Hypothalamus (tissue), 51 donors: ENCODE data around the gene STON2.
"Not testable (repeated sequence)": the region's sequence is repeated elsewhere in the genome, so short reads cannot be mapped to it uniquely, and the experiment has no call there.

Experiments used
- DNase-seq, 51 donors: peaks; one replicate each; lab custom pipeline; 2025; lab: John Stamatoyannopoulos, UW

The STON2 gene

GRCh38 chr14:81400202-81400678 lies at the start of gene STON2:
STON2 (minus strand) TSS chr14:81400324; CDS start chr14:81398382, 1,942 bp downstream.
- DNase-seq, result peak in 5 of 51 donors; percentile 5 to 23 (median 19)

GRCh38 chr14:81449576-81449975 lies 49.5 kb upstream of the STON2 start:
- DNase-seq, result no peak

- DNase-seq, result peak in 3 of 51 donors; percentile 20 to 60 (median 22)
These were observed 49.0 kb upstream of the STON2 start for GRCh38 chr14:81449114-81449513.

GRCh38 chr14:81447021-81447764 lies 47.1 kb upstream of the STON2 start:
- DNase-seq, result no peak

- DNase-seq, result no peak
These were observed 46.3 kb upstream of the STON2 start for GRCh38 chr14:81446279-81447007.

- DNase-seq, result no peak
These were observed 41.6 kb upstream of the STON2 start for GRCh38 chr14:81441626-81442134.

GRCh38 chr14:81440041-81440440 lies 39.9 kb upstream of the STON2 start:
- DNase-seq, result no peak

- no peak for DNase-seq
These were observed 37.1 kb upstream of the STON2 start for GRCh38 chr14:81437244-81437643.

- DNase-seq, result peak in 49 of 51 donors; percentile 23 to 84 (median 63)
These were observed 36.4 kb upstream of the STON2 start for GRCh38 chr14:81436296-81437138.

- DNase-seq, result peak in 42 of 51 donors; percentile 22 to 80 (median 48)
These were observed 35.5 kb upstream of the STON2 start for GRCh38 chr14:81435391-81436295.

- DNase-seq, result no peak
These were observed 34.9 kb upstream of the STON2 start for GRCh38 chr14:81435048-81435390.

- DNase-seq, result no peak
These were observed 34.1 kb upstream of the STON2 start for GRCh38 chr14:81434230-81434629.

GRCh38 chr14:81433378-81433777 lies 33.3 kb upstream of the STON2 start:
- DNase-seq, result no peak

GRCh38 chr14:81432219-81432661 lies 32.1 kb upstream of the STON2 start:
- DNase-seq, result no peak

GRCh38 chr14:81430235-81430634 lies 30.1 kb upstream of the STON2 start:
- peak in 15 of 51 donors; percentile 7 to 46 (median 18) for DNase-seq

GRCh38 chr14:81429749-81430148 lies 29.6 kb upstream of the STON2 start:
- DNase-seq, result not testable (repeated sequence)

GRCh38 chr14:81429028-81429427 lies 28.9 kb upstream of the STON2 start:
- no peak for DNase-seq

GRCh38 chr14:81427348-81428058 lies 27.4 kb upstream of the STON2 start:
- no peak for DNase-seq

GRCh38 chr14:81423504-81423903 lies 23.4 kb upstream of the STON2 start:
- peak in 17 of 51 donors; percentile 12 to 63 (median 28) for DNase-seq
